Memory B cell (primary cell): ENCODE data around the gene NDE1.

ENCODE experiments used
- ATAC-seq: fragments of 150-1000 bp; cut with Tn5 transposase; 2 replicates; pipeline ENCODE4 v1.10.0; 2021; ENCODE audit warnings: low read depth, mild to moderate bottlenecking, moderate library complexity
- DNase-seq, 2 donors: peaks; one replicate each; pipeline ENCODE4 v3.0.0; 2022; ENCODE audit warnings: low spot score in 2 of 2
- H3K27ac Mint-ChIP-seq: one replicate; pipeline ENCODE4 v1.8.0; 2022; ENCODE audit warnings: mild to moderate bottlenecking, moderate library complexity, mixed read lengths
- H3K27me3 Mint-ChIP-seq: one replicate; pipeline ENCODE4 v1.8.0; 2022; ENCODE audit warnings: mixed read lengths
- H3K36me3 Mint-ChIP-seq: one replicate; pipeline ENCODE4 v1.8.0; 2022; ENCODE audit warnings: mild to moderate bottlenecking, mixed read lengths
- H3K4me1 Mint-ChIP-seq: one replicate; pipeline ENCODE4 v1.8.0; 2022; ENCODE audit warnings: mixed read lengths
- H3K4me3 Mint-ChIP-seq: one replicate; pipeline ENCODE4 v1.8.0; 2022; ENCODE audit warnings: mild to moderate bottlenecking, moderate library complexity, mixed read lengths
- H3K9me3 Mint-ChIP-seq: one replicate; pipeline ENCODE4 v1.8.0; 2022; ENCODE audit warnings: mixed read lengths

NDE1 gene

DNA sequence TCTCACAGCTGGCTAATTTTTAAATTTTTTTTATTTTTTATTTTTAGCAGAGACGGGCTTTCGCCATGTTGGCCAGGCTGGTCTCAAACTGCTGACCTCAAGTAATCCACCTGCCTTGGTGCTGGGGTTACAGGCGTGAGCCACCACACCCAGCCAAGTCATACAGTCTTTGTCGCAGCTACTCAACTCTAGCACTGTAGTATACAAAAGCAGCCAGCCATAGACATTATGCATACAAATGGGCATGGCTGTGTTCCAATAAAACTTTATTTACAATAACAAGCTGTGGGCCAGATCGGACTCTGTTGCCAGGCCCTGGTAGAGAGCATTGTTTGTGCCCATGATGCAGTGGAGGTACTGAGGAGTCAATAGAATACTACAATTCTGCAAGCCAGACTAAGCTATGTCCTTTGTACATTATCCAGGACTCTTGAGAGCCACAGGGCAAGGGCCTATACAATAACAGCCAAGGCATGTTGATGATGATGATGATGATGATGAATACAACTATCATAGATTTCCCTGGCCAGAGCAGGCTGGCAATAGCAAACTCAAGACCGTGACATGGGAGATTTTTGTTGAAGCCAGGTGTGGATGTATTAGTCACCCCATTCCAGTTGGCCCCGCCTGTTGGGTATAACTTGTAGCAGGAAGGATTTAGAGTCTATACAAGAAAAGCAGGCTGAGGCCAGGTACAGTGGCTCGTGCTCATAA is 104.9 kb downstream of the NDE1 start:
- peaks cover 5% of the 10 kb centered on the region for H3K4me1 Mint-ChIP-seq
- DNase-seq = no peak
- peaks cover 4% of the 10 kb centered on the region for H3K27me3 Mint-ChIP-seq
- no peak for ATAC-seq
- H3K27ac Mint-ChIP-seq = no peak overlapping the region
- H3K9me3 Mint-ChIP-seq = no peaks in the 10 kb centered on the region
- peaks cover under 1% of the 10 kb centered on the region for H3K36me3 Mint-ChIP-seq
- no peak overlapping the region for H3K4me3 Mint-ChIP-seq

DNA sequence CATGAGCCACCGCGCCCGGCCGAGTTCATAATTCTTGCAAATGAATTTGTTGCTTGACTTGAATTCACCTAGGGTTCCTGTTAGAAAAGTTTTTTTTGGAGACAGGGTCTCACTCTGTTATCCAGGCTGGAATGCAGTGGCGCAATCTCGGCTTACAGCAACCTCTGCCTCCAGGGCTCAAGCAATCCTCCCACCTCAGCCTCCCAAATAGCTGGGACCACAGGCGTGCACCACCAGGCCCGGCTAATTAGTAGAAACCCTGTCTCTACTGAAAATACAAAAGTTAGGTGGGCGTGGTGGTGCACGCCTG is 107.0 kb downstream of the NDE1 start:
- Mint-ChIP-seq H3K4me1 (peaks cover 8% of the 10 kb centered on the region), H3K4me3 (no peak overlapping the region), H3K9me3 (no peaks in the 10 kb centered on the region), H3K27ac (no peak overlapping the region), H3K36me3 (peaks cover 3% of the 10 kb centered on the region), H3K27me3 (peaks cover 8% of the 10 kb centered on the region)
- DNase-seq (no peak), ATAC-seq (no peak)

DNA sequence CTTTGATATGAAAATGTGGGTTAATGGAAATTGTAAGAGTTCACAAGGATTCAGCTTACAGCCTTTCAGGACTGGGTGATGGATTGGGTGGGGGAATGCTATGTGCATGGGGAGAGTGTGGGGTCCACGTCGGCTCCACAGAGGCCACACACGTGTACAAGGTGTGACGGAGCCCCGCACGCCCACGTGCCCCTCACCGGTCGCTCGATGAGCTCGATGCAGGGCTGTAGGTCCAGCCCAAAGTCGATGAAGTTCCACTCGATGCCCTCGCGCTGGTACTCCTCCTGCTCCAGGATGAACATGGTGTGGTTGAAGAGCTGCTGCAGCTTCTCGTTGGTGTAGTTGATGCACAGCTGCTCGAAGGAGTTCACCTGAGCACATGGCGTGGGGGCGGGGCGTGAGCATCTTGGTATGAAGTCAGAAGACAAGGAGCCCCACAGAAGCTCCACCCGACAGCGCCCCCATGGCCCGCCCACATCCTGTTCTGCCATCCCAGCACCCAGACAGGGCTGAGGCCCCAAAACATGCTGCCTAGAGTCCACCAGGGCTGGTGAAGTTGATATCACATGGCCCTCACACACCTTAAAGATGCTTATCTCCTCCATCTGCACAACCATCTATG is 107.7 kb downstream of the NDE1 start:
- no peak for ATAC-seq
- Mint-ChIP-seq H3K4me3 (no peak overlapping the region), H3K27me3 (peaks cover 11% of the 10 kb centered on the region), H3K4me1 (peaks cover 8% of the 10 kb centered on the region), H3K9me3 (no peaks in the 10 kb centered on the region), H3K27ac (no peak overlapping the region), H3K36me3 (peaks cover 3% of the 10 kb centered on the region)
- DNase-seq = no peak

DNA sequence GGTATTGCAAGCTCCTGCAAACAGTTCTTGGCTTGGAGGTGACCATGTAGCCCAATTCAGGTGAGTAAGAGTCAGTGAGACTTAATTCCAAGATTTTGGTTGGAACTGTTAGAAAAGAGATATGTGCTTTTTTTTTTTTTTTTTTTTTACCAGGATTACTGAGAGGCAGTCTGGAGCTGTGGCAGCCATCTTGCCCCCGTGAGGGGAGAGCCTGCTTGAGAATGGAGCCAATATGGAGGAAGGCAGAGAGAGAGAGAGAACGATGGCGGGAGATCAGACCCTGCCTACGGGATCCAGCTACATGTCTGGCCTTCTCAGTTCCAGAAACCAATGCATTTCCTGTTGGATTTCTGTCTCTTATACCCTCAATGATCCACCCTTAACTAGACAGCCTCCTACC is 109.0 kb downstream of the NDE1 start:
- no peak for DNase-seq
- no peaks in the 10 kb centered on the region for H3K9me3 Mint-ChIP-seq

DNA sequence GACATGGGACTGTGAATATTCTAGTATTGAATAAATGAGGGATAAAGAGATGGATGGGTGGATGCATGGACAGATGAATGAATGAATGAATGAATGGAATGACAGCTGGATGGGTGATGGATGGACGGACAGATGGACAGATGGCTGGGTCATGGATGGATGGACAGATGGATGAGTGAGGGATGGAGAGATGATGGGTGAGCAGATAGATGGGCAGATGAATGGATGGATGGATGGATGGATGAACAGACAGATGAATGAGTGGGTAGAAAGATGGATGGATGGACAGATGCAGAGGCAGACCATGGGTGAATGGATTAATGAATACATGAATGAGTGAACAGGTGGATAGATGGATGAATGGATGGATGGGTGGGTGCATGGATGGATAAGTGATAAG is 110.1 kb downstream of the NDE1 start:
- H3K4me1 Mint-ChIP-seq = peaks cover 10% of the 10 kb centered on the region
- H3K9me3 Mint-ChIP-seq = no peaks in the 10 kb centered on the region
- no peak overlapping the region for H3K27ac Mint-ChIP-seq
- ATAC-seq = no peak
- H3K4me3 Mint-ChIP-seq = no peak overlapping the region
- peaks cover 3% of the 10 kb centered on the region for H3K36me3 Mint-ChIP-seq
- DNase-seq = no peak
- peaks cover 14% of the 10 kb centered on the region for H3K27me3 Mint-ChIP-seq

More for the DNA sequence above, 109.0 kb downstream of the NDE1 start:
- Mint-ChIP-seq H3K4me1 (peaks cover 8% of the 10 kb centered on the region), H3K27me3 (peaks cover 11% of the 10 kb centered on the region), H3K36me3 (peaks cover 3% of the 10 kb centered on the region), H3K4me3 (no peak overlapping the region), H3K27ac (no peak overlapping the region)
- no peak for ATAC-seq

DNA sequence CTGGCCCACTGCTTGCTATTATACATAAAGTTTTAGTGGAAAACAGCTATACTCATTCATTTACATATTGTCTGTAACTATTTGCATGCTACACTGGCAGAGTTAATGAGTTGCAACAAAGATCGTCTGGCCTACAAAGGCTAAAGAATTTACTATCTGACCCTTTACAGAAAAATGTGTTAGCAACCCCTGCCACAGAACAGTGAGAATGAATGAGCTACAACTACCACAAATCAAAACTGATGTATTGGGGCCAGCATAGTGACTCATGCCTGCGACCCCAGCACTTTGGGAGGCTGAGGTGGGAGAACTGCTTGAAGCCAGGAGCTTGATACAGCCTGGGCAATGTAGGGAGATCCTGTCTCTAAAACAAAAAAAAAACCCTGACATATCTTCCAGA is 114.1 kb downstream of the NDE1 start:
- no peak for DNase-seq
- Mint-ChIP-seq H3K36me3 (peaks cover 3% of the 10 kb centered on the region), H3K4me1 (peaks cover 12% of the 10 kb centered on the region), H3K4me3 (no peak overlapping the region), H3K9me3 (peaks cover 3% of the 10 kb centered on the region), H3K27ac (no peak overlapping the region), H3K27me3 (peaks cover 14% of the 10 kb centered on the region)
- no peak for ATAC-seq

DNA sequence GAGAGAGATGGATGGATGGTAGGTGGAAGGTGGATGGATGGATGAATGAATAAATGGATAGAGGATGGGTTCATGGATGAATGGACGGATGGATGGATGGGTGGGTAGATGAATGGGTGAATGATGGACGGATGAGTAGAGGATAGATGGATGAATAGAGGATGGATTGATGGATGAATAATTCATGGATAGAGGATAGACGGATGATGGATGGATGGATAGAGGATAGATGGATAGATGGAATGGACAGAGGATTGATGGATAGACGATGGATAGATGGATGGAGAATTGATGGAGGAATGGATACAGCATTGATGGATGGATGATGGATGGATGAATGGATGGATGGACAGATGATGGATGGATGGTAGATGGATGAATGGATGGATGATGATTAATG is 115.1 kb downstream of the NDE1 start:
- no peak overlapping the region for H3K4me3 Mint-ChIP-seq
- ATAC-seq (no peak), DNase-seq (no peak)
- H3K27ac Mint-ChIP-seq = no peak overlapping the region
- H3K4me1 Mint-ChIP-seq = peaks cover 11% of the 10 kb centered on the region
- peaks cover 1% of the 10 kb centered on the region for H3K36me3 Mint-ChIP-seq
- H3K27me3 Mint-ChIP-seq = peaks cover 11% of the 10 kb centered on the region
- H3K9me3 Mint-ChIP-seq = peaks cover 3% of the 10 kb centered on the region

DNA sequence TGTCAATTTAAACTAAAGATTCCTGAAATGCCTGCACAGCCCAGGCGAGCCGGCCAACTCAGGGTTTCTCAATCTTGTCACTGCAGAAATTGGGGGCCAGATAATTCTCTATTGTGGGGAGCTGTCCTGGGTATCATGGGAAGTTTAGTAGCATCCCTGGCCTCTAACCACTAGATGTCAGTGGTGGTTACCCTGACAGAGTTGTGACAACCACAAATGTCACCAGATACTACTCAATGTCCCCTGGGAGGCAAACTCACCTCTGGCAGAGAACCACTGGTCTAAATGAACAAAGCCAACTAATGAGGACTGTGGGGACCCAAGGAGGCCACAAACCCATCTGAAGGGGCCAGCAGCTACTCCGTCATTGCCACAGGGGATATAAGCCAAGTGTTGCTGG is 115.8 kb downstream of the NDE1 start:
- DNase-seq (peak; percentile 44 to 73), ATAC-seq (peak; percentile 100)
- H3K9me3 Mint-ChIP-seq = peaks cover 3% of the 10 kb centered on the region
- peak overlapping the region; percentile 63 for H3K27ac Mint-ChIP-seq
- peaks cover 7% of the 10 kb centered on the region for H3K27me3 Mint-ChIP-seq
- H3K36me3 Mint-ChIP-seq = no peaks in the 10 kb centered on the region
- peaks cover 9% of the 10 kb centered on the region for H3K4me1 Mint-ChIP-seq
- H3K4me3 Mint-ChIP-seq = no peak overlapping the region

DNA sequence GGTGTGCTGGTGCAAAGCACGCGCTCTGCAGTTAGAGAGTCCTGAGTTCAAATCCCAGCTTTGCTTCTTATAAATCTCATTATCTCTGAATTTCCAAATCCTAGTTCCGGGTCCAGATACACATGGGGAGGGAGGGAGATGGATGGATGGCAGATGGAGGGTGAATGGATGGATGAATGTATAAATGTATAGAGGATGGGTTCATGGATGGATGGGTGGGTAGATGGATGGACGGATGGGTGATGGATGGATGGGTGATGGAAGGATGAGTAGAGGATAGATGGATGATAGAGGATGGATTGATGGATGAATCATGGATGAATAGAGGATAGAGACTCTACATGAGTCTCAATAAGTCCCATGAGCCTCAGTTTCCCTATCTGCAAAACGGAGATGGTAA is 116.9 kb downstream of the NDE1 start:
- no peak for DNase-seq

DNA sequence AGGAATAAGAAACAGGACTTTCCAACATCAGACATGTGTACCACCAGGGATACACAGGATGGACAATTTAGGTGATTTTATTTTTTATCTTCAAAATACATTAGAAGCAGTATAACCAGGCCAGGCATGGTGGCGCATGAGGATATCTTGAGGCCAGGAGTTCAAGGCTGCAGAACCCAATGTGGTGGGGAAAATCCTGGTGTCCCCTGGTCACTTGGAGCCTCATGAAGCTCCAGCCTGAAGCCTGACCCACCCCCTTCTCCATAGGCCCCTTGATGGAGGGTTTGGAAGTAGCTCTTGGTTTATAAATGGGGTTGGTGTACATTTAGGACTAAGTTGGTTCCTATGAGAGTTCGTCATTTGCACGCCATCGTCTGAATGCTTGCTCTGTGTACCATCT is 118.2 kb downstream of the NDE1 start:
- Mint-ChIP-seq H3K9me3 (peaks cover 3% of the 10 kb centered on the region), H3K27me3 (peaks cover 5% of the 10 kb centered on the region), H3K36me3 (no peaks in the 10 kb centered on the region), H3K4me3 (no peak overlapping the region), H3K27ac (no peak overlapping the region), H3K4me1 (peaks cover 9% of the 10 kb centered on the region)
- no peak for ATAC-seq
- DNase-seq = no peak

More for the DNA sequence above, 116.9 kb downstream of the NDE1 start:
- no peak overlapping the region for H3K4me3 Mint-ChIP-seq
- H3K9me3 Mint-ChIP-seq = peaks cover 3% of the 10 kb centered on the region
- H3K27ac Mint-ChIP-seq = no peak overlapping the region
- no peak for ATAC-seq
- no peaks in the 10 kb centered on the region for H3K36me3 Mint-ChIP-seq
- peaks cover 9% of the 10 kb centered on the region for H3K4me1 Mint-ChIP-seq
- peaks cover 7% of the 10 kb centered on the region for H3K27me3 Mint-ChIP-seq

DNA sequence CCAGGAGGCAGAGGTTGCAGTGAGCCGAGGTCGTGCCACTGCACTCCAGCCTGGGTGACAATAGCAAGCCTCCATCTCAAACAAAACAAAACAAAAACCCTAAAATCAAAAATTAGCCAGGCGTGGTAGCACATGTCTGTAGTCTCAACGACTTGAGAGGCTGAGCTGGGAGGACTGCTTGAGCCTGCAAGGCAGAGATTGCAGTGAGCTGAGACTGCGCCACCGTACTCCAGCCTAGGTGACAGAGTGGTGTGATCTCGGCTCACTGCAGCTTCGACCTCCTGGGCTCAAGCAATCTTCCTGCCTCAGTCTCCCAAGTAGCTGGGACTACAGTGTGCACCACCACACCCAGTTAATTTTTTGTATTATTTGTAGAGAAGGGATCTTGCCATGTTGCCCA is 119.2 kb downstream of the NDE1 start:
- H3K4me1 Mint-ChIP-seq = peaks cover 9% of the 10 kb centered on the region
- H3K36me3 Mint-ChIP-seq = no peaks in the 10 kb centered on the region
- no peak overlapping the region for H3K4me3 Mint-ChIP-seq
- H3K9me3 Mint-ChIP-seq = peaks cover 3% of the 10 kb centered on the region
- DNase-seq (no peak), ATAC-seq (no peak)
- peaks cover 5% of the 10 kb centered on the region for H3K27me3 Mint-ChIP-seq
- no peak overlapping the region for H3K27ac Mint-ChIP-seq

DNA sequence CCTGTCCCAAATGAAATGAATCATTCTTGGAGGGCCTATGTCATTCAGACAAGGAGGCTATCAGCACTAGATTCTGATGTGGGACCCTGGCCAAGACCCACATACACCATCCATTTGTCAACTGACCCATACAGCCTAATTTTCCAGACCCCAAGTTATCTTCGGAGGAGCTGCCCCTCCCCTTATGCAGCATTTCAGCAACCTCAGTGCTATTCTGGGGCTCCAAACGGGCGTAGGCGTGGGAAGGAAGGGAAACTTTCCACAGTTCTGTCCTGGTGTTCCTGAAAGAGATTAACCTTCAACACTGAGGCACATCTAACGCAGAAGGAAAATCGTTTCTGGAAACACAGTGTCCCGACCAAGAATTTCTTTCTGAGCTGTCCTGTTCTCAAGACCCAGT is 120.1 kb downstream of the NDE1 start:
- no peak for ATAC-seq
- Mint-ChIP-seq H3K4me3 (no peak overlapping the region), H3K27ac (no peak overlapping the region), H3K27me3 (peaks cover 2% of the 10 kb centered on the region), H3K9me3 (peaks cover 3% of the 10 kb centered on the region), H3K36me3 (no peaks in the 10 kb centered on the region), H3K4me1 (peaks cover 7% of the 10 kb centered on the region)
- no peak for DNase-seq

DNA sequence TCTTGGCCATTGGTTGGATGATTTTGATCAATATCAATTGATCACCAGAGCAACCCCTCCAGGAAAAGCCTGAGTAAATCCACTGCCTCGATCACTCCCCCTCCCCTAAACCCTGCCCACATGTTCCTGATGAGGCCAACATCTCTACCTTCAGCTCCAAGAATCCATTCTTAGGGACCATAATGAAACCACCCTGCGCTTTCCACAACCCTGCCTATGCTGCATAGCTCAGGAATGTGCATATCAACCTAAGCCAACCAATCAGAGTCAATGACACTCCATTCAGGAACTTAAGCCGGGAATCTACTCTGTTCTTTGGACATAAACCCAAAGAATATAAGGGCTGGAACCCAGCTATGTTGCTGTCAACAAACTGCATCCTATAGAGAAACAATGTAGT is 120.5 kb downstream of the NDE1 start:
- Mint-ChIP-seq H3K9me3 (peaks cover 3% of the 10 kb centered on the region), H3K27me3 (no peaks in the 10 kb centered on the region), H3K36me3 (no peaks in the 10 kb centered on the region), H3K4me3 (no peak overlapping the region), H3K4me1 (peaks cover 5% of the 10 kb centered on the region), H3K27ac (no peak overlapping the region)
- DNase-seq (no peak), ATAC-seq (no peak)

DNA sequence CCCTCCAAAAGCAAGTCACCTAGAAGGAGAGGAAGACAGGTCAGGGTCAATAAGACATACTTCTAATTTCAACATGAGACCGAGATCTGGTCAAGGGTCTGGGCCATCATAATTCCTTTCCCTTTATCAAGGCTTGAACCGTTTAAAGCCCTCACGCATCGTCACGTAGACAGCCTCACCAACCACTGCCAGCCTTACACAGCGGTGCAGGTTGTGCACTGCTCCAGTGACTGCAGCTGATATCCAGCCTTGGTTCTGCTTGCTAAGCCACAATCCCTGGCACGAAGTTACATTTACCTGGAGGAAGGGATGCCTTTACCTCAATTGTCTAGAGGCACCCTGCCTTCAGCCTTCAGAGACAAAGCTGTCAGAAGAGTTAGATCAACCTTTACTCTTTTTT is 121.6 kb downstream of the NDE1 start:
- ATAC-seq = no peak
- Mint-ChIP-seq H3K36me3 (no peaks in the 10 kb centered on the region), H3K27ac (no peak overlapping the region)

More for the DNA sequence above, 121.6 kb downstream of the NDE1 start:
- Mint-ChIP-seq H3K27me3 (peaks cover 2% of the 10 kb centered on the region), H3K4me3 (no peak overlapping the region), H3K9me3 (peaks cover 3% of the 10 kb centered on the region), H3K4me1 (no peaks in the 10 kb centered on the region)
- DNase-seq = no peak
